GM19467 (cell line): Measurements from ENCODE around the gene SPAG16.

ENCODE experiments used
- ATAC-seq: cut with Tn5 transposase; IDR thresholded peaks from one replicate; pipeline ENCODE4 v1.9.1; 2021; ENCODE audit warnings: mild to moderate bottlenecking, moderate library complexity; ENCODE audit not compliant: unreplicated experiment

The SPAG16 gene

DNA sequence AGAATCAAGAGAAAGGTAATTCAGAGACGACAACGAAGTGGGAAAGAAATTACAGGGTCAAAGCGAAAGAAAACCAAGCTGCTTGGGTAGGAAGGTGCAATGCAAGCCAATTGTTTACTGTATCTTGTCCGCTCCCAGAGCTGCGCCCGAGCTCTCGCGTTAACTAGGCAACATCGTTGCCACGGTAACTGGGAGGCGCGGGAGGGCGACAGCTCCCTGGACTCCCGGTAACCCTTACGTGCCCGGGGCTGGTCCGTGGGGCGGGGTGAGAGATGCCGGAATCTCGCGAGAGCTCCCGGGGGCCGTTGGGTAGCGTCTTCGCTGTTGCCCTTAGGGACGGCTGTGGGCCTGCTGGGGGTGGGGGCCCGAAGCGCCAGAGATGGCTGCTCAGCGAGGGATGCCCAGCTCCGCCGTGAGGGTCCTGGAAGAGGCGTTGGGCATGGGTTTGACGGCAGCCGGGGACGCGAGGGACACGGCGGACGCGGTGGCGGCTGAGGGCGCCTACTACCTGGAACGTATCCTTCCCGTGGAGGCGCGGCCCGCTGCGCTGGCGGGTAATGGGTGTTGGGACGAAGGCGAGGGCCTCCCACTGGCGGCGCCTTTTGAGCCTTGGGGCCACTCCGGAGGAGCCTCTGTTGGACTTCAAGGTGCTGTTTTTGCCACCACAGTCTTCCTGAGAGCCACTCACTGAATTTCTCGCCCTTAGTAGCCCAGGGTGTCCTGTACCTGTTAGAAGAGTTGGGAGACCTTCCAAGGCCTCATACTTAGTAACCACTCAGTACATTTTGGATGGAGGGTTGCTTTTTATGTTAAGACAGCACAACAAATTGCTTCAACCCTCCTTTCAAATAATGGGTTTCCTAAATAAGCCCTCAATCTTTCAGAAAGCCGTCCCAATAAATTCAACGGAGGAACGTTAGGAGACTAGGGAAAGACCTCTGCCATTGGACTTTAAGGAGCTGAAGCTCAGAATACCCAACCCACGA lies at the start of gene SPAG16:
TSS of gene SPAG16 (plus strand) at position 360 of the 986 bp plus-strand sequence.
- peak; percentile 99 for ATAC-seq

DNA sequence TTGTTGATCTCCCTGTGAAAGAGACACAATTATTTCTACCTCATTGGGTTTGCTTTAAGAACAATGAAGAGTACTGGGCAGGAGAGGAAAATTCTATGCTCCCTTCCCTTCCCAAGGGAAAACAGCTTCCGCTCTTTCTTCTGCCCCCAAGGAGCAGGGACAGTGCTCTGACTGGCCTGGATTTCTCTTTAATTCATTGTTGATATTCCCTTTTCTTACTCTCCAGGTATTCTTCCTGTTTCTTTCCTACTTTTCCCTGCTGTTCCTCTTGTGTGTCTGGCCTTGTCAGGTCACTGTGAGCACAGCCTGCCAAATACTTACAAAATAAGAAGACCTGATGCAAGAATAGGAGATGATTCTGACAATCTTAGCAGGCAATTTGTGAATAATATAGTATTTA lies 49.6 kb upstream of the SPAG16 start:
- ATAC-seq: no peak

DNA sequence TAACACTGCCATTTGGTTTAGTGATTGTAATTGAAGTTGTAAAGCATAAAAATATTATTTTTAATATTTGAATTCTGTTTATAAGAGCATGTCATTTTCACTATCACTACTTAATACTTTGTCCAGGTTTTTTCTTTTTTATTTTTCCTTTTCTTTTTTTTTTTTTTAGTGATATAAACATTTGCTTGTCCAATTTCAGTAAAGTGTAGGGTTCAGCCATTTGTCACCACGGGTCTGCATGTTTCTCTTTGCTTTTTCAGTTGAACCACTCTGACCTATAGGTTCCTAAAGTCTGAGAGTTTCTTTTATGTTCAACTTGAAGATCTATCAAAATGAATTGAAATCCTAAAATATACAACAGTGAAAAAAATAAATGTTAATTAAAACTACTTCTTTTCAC lies 48.5 kb upstream of the SPAG16 start:
- no peak for ATAC-seq

DNA sequence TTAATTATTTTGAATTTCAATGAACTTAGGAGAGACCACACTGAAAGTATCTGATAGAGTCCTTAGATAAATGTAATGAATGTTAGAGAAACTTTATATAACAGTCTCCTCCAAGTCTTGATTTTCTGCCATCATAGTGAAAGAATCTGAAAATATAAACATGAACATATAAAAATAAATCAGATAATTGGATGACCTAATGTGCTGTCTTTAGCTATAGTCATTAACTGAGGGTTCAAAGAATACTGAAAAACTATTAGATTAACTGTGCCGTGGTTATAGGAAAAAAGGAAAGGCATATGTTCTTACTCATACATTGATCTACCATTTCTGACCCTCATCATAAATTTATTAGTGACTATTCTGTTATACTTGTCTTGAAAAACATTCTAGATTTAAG lies 47.0 kb upstream of the SPAG16 start:
- ATAC-seq: no peak

DNA sequence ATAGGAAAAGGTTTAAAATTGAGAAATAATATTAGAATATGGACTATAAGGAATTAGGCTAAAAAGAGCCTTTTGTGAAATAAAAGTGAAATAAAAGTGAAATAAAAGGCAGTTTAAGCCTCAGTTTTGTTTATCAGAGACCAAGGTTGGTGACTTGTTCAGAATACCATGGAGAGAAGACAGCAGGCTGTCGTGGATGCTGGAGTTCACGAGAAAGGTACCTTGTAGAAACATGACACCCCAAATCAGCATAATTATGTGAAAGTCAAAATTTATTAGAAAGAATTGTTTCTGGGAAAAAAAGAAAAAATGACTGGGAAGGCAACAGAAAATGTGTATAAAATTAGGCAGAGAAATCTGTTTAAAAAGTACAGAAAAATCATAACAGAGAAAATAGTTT lies 46.5 kb upstream of the SPAG16 start:
- ATAC-seq: no peak

DNA sequence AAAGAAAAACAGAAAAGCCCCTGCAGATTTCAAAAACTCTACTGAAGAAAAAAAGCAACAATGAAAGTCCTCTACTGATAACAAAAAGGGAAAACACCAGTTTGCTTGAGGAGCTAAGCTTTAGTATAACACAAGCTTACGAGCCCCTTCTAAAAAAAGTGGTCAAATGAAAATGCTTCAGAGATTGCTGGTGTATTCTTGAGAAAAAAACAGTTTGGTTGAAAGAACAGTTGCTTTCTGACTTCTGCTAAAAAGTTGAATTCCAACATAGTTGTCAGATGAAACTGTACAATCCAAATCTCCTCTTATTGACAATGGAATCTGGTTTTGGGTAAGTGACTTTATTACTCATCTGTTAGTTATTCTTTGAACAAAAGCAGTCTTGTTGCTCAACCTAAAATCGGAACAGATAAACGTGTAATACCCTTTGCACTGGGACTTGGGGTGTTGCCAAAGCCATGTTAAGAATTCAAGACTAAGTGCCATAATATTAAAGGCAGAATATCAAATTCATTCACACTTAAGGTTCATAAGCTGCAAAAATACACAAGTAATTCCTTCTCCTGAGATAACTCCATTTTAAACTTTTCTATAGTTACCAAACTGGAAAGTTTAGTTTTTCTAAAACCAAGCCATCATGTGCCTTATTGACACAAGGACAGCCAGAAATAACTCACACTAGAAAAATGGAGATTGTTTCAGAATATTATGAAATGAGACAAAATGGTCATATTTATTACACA lies 45.3 kb upstream of the SPAG16 start:
- peak; percentile 34 for ATAC-seq

DNA sequence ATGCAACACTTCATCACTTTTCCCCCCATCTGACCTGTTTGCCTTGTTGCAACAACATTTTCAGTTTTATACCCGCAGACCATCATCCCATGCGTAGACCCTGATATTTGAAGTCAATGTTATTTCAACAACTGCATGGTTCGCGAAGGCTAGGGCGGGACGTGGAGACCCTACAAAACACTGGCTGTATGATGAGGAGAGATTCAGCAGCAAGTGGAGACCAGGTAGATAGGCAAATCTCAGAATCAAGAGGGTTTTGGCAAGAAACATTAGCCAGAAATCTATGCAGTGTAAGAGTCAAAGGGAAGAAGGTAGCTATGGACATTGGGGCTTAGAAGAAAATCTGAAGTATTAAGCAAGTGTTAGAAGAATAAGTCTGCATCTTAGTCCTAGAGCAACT lies 42.4 kb upstream of the SPAG16 start:
- no peak for ATAC-seq

DNA sequence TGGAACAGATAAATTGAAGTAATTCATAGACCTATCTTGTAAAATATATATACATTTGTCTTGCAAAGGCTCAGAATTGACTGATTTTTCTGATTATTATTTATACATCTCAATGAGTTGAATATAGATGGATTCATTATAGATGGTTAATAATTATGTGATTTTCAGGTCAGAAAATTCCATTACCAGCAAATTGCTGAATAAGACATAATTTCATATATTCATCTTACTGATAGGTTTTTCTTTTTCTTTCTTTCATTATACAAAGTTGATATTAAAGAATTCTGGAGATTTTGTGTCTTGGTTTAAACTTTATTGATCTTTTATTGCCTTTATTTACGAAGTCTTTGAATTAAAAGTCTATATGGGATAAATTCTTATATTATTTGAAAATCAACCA lies 41.6 kb upstream of the SPAG16 start:
- no peak for ATAC-seq

DNA sequence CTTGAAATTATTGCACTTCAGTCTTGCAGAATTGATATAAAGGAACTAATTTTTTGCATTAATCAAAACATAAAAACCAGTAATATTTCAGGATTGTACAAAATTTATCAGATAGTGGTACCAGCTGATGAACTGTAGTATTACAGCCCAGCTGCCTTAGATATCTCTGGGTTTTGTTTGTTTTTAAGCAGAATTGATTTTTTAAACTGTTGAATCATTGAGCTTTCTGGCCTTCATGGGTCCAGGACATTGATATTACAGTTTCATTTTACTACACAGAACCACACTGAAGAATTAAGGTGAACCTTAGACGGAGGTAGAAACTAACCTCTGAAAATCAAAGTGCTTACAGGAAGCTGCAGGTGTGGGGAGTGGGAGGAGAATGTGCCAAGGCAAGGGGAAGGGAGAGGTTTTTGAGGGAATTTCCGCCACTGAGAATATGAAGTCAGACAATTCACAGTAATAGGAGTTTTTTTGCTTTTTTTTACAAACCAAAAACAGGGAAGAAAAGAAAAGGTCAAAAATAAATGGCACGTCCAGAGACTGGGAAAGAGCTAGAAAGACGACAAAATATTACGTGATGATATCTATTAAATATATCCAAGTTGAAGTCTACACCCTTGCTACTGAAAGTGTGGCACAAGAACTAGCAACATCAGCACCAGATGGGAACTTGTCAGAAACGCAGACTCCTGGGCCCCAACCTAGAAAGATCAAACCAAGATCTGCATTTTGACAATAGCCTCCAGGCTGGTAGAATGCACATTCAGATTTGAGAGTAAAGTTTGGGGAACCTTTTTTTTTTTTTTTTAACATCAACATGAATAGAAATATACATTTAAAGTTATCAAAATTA lies 40.8 kb upstream of the SPAG16 start:
- ATAC-seq: peak; percentile 35

DNA sequence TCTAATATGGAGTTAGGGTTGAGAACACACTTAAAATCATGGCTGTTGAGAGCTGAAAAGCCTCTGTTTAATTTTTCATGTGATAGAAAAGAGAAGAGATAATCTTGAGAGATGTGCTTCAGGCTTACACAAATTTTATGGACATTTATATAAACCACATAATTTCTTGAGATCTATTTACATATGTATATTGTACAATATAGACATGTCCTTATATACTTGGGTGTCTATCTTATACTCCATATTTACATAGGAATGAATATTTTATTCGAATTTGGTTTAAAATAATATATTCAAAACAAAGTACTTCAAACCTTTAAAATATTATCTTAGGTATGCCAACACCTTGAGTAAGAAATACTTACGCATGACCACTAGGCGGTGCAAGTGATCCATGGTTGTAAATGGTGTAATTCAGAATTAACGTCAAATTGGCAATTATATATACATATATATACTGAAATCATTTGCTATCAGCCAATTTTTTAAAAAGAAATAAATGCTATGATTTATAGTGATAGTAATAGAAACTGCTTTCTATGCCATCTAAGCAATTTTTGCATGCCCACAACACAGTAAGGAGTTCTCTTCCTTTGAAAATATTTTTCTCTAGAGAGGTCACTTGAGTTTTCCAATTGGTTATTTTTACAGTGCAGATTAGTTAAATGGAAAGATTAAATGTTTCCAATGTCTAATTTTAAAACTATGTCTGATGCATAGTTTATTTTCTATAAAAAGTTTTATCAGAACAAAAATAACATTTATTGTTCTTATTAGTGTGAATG lies 37.6 kb upstream of the SPAG16 start:
- ATAC-seq: no peak

DNA sequence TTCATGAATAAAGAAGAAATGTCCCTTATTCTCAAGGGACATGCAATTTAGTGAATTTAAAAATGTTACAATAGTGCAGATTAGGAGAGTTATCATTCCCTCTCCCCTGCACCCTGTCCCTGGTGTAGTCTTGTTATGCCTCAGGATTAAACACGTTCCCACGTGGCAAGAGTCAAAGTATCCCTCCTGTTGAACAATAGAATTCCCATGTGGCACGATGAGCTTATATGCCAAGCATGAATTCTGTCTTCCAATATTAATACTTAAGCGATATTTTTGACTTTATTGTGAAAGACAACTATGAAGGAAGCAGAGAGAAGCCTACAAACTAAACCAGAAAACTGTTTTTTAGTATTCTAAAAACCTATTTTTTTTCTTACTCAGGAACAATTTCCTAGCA lies 36.7 kb upstream of the SPAG16 start:
- no peak for ATAC-seq

DNA sequence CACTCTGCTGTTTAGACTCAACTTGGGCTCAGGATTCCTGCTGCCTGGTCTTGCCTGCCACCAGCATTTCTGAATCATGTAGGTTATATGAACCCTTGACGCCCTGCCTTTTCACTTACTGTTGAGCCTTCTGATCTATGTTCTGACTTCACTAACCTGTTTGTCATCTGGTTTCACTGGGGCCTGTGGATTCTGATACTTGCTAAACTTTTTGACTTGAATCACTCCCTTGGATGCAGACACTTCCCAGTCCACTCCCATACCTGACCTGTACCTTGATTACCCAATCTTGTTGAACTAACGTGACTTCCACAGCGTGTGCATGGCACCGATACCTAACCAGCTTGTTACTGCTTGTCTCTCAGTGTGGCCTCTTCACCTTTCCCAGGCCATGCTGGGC lies 35.6 kb upstream of the SPAG16 start:
- no peak for ATAC-seq

DNA sequence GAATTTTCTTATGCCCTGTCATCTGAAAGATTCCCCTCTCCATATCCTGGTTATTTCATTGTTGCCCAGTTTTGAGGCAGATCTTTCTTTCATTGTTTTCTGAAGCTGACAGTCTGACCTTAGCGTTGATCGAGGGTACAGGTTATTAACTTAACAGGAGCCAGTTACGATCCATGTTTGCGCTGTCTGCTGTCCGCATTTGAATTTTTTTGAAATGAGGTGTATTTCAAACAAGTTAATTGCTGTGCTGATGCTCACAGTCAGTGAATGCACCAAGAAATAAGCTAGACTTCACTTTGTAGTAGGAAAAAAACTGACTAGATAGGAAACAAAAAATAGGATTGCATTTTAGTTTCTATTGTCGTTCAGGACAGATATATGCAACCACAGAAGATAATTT lies 34.8 kb upstream of the SPAG16 start:
- no peak for ATAC-seq

DNA sequence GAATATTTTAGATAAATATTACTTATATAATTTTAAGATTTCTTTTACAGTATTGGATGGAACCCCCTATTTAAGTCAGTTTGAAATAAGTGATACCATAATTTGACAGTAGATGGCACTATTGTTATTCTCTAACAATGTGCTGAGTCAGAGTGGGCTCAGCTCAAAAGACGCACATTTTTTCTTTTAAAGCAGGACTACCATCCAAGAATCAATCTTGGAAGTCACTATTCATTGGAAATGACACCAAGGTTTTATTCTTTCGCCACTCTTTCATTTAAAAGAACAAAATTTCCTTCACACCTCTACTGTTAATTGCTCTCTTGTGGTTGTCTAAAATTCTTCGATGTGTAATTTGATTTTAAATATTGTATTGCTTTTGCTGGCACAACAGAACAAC lies 32.6 kb upstream of the SPAG16 start:
- peak; percentile 66 for ATAC-seq

DNA sequence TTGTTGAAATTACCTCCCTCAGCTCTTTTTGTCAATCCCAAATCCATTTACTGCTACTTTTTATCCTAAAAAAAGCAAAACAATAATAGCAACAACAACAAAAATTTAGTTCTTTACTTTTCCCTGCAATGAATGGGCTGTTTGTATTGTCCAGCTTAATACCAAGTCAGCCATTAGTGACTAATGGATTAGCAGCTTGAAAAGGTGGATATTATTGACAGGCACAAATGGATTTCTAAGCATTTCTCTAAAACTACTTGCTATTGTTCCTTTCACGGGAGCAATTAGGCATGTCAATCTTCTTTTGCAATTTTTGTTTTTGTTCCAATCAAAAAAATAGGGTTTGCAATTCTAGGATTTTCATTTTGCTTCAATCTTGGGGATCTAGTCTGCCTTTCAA lies 32.1 kb upstream of the SPAG16 start:
- ATAC-seq: no peak

DNA sequence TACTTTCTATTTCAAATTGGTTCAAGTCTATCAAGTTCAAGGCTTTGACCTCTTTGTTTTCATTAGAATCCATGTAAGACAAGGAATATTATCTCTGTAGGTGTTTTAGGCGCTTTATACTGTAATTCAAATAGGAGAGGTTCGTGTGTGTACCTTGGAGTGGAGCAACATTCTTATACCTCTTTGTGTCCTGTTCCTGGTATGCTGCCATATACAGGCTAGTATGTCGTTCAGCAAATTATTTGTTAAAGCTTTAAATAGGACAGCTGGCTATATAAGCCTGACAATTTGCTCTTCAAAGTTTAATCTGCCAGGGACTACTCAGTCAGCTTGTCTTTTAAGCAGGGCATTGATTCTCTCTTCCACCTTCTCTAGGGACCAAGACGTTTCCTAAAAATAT lies 31.1 kb upstream of the SPAG16 start:
- ATAC-seq: no peak

DNA sequence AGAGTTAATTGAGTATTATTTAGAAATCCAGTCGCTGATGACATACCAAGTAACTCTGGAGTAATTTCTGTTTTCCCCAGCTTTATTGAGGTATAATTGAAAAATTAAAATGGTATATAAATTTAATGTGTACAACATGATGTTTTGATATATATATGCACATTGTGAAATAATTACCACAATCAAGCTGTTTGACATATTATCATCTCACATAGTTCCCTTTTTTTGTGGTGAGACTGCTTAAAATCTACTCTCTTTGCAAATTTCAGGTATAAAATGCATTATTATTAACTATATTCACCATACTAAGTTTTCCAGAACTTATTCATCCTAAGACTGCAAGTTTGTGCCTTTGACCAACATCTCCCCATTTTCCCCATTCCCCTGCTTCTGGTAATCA lies 25.0 kb upstream of the SPAG16 start:
- ATAC-seq: no peak

DNA sequence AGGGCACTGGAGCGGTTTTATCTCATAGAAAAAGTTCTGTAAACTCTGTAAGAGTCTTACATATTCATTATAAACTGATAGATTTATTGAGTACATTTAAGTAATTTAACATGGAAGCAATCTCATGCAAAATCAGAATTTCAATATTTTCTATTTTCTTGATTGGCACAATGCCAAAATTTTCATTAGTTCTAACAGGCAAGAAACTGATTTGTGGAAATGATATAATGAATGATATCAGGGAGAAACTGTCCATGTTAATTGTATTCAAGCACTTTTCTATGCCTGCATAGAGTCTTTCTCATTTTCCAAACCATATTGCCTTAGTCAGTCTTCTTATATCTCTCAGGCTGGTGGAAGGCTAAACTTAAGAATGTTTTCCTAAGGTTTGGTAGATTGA lies 23.0 kb upstream of the SPAG16 start:
- ATAC-seq: no peak

DNA sequence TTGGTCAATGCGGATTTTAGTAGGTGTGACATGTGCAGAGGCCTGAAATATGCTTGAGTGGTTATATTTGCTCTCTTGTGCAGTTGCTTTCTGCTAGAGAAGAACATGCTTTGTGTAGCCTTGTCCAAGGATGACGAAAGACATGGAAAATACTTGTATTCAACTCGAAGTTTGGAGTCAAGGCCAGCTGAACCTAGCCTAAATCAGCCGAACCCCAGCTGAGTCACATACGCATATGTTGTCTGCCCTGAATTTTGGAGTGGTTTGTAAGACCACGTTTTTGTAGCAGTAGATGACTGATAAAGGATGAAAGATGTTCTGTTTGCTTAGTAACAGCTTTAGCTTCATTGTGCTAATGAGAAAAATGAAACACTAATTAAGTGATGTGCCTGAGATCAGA lies 22.5 kb upstream of the SPAG16 start:
- no peak for ATAC-seq

DNA sequence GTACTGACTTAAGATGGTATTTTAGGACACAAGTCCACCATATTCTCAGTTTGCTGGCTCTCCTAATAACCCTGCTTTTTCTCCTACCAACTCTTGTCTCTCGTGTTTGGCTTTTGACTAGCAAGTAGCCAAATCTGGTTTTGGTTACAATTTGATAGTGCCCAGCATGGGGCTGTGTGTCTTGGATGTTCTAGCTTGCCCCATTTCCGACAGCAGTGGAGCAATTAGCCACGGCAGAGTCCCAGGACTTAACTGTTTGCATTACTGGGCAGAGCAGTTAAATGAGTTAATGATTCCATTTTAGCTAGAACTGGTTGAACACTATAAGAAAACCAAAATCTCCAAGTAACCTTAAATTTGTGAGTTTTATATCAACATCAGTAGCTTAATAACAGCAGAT lies 18.6 kb upstream of the SPAG16 start:
- no peak for ATAC-seq
